ENCODE results near the gene CCDC187.
"Not testable (repeated sequence)": the region's sequence is repeated elsewhere in the genome, so short reads cannot be mapped to it uniquely, and the experiment has no call there.

Gene CCDC187

DNA sequence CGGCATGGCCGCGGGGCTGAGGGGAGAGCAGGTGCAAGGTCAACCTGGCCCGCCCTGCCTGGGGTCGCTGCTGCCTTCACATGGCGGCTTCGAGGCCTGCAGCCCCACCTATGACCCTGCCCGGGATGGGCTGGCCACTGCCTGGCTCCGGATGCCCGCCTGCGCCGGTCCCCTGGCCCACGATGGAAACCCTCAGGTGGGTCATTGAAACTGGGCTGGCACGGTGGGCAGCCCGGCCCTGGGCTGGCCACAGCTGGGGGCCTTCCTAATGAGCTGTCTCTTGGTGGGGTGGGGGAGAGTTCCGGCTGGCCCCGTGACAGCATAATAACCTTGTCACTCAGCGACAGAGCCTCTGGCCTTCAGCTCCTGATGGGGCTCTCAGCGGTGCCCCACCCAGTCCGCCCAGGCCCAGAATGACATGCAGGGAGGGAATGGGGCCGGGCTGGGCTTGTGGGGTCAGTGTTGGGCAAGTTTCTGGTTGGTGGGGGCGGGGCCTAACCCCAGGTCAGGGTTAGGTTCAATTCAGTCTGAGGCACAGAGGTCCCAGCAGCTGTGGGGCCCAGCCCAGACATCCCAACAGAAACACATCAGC, at the start of gene CCDC187:
CCDC187 (minus strand) TSS at position 270 of the 592 bp plus-strand sequence; CDS start at position 6, 264 bp downstream.
- no peak for DNase-seq

DNA sequence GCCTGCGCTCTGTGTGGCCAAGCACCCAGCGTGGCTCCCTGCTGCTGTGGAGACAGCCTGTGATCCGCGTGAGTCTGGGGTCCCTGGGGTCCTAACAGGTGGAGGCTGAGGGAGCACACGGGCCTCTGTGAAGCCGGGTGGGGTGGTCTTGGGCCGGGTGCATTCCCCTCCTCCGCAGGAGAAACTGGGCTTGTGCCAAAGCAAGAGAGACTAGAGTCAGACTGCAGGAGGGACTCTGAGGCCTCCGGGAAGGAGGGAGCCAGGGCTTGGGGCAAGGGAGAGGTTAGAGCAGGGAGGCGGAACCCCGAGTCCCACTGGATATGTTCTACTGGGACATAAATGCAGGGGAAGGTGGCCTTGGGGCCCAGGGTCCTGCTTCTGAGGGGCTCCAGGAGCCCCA, 49.2 kb upstream of the CCDC187 start:
- no peak for DNase-seq

DNA sequence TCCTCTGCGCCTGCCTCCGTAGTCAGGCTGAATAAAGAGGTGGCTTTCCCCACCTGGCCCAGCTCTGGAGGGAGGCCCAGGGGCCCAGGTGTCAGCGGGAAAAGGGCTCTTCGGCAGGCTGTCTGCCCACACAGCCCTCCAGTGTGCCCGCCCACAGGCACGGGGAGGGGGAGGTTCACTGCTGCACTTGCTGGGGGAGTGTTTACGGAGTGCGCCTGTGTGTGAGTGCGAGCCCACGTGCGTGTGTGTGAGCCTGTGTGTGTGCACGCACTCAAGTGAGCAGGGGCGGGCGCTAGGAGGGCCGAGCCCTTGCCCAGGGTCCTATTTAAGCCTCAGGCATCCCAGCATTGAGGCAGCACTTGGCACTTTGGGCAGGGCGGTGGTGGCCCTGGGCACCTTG, 48.8 kb upstream of the CCDC187 start:
- DNase-seq = no peak

DNA sequence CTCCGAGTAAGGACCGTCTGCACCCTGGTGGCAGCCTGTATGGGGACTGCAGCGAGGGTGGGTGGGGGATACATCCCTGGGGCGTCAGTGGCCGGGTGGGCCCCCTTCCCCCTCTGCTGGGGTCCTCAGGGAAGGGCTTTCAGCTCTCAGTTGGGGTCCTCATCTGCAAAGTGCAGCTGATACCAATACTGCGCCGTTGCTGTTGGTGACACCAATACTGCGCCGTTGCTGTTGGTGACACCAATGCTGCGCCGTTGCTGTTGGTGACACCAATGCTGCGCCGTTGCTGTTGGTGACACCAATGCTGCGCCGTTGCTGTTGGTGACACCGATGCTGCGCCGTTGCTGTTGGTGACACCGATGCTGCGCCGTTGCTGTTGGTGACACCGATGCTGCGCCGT, 48.0 kb upstream of the CCDC187 start:
- not testable (repeated sequence) for DNase-seq

DNA sequence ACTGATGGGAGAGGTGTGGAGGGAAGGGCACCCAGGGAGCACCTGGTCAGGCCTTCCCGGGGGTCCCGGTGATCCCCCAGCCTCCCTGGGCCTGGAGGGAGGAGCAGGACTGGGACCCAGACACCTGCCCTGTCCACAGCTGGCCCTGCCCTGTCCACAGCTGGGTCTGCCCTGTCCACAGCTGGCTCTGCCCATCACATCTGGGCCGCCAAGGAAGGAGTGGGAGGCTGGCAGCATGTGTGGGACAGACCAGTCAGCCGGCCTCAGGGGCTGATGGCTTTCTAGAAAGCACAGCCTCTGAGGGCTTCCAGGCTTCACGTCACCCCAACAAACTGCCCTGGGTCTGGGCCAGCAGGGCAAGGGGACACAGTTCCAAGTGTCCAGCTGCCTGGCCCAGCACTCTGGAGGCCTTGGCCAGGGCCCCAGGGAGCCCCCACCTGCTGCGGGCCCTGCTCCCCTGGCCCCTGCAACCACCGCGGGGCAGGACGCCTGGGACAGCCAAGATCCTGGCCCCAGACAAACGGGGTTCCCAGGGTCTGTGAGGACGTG, 47.4 kb upstream of the CCDC187 start:
- DNase-seq = no peak

DNA sequence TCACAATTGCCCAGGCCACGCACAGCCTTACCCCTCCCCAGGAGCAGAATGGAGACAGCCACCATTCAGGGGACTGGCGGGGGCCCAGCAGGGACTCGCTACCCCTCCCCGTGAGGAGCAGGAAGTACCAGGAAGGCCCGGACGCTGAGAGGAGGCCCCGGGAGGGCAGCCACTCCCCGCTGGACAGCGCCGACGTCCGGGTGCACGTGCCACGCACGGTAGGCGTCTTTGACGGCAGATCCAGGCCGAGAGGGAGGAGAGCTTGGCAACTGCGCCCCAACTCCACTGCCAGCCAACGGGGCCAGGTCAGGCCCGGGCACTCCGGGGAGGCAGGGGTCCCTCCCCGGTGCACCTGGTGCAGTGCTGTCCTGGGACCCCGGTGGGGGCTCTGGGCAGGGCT, 45.7 kb upstream of the CCDC187 start:
- DNase-seq = no peak

DNA sequence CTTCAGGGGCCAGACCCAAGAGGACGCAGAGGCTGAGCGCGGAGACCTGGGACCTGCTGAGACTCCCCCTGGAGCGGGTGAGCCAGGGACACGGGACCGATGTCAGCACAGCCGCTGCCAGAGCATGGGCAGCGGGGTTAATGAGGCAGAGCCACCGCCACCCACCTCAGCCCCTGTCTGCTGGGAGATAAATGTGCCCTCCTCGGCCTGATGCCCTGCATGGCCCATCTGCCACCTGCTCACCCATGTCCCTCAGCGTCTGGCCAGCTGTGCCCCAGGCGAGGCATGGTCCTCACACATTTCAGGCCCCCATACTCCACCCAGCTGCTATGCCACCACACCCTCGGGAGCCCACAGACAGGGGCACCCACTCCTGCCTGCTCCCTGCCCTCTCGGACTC, 44.8 kb upstream of the CCDC187 start:
- no peak for DNase-seq

DNA sequence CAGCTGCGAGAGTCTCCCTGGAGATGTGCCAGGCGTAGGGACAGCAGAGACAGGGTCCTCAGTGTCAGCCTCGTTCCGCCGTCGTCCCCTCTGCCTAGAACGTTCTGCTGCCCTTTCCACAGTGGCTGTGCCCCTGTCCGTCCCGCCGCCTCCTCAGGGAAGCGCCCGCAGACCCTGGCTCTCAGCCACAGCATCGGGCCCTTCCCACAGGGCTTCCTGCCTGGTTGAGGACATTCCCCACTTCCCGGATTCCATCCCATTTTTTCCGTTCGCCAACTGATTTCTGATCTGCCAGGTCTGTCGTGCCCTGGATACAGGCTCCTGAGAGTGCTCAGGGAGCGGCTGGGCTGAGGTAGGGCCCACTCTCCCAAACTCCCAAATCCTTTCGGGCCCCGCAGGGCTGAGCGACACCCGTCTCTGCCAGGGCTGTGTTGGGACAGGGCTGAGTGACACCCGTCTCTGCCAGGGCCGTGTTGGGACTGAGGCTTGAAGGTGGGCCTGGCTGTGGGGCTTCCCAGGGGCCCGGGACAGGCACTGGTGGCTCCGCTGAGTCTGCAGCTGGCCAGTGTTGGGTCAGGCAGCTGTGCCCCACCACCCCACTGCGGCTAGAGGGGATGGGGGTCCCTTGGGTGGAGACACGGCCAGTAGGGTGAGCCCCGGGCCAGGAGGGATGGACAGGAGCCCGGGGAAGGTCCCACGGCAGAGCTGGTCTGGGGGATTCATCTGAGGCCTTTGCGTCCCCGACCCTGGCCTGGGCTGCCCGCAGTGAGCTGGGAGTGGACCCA, 43.8 kb upstream of the CCDC187 start:
- DNase-seq = no peak

DNA sequence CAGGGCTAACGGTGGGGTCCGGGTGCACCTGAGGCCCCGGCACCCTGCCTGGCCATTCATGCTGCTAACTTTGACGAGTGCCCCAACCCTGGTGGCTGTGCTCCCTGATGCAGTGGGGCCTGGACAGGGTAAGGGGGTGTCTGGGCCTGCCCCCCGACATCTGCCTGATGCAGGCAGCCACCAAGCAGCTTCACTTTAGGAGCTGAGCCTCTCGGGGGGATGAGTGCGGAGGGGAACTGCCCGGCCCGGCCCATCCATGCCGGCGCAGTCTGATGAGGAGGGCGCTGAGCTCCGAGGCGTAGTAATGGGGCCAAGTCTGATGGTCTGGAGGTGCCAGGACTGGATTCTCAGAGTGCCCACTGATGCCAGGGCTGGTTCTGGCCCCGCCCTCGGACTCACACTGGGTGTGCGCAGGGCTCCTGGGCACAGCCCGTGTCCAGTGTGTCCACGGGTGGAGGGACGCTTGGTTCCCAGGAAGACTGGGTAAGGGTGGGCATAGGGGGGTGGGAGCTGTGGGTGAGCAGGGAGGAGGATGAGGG, 43.1 kb upstream of the CCDC187 start:
- no peak for DNase-seq

DNA sequence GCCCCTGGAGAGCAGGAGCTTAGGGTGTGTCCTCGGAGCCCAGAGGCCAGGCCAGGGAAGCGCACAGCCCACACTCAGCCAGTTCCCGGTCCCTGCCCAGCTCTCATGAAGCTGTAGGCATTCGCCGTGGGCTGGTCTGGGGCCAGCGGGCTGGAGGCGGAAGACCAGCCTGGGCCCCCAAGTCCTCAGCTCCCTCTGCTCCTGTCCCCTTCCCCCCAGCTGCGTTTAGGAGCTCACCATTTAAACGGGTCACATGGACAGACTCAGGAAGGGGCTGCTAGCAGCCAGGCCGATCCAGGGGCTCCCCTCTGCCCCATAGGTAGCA, 42.2 kb upstream of the CCDC187 start:
- DNase-seq = no peak

DNA sequence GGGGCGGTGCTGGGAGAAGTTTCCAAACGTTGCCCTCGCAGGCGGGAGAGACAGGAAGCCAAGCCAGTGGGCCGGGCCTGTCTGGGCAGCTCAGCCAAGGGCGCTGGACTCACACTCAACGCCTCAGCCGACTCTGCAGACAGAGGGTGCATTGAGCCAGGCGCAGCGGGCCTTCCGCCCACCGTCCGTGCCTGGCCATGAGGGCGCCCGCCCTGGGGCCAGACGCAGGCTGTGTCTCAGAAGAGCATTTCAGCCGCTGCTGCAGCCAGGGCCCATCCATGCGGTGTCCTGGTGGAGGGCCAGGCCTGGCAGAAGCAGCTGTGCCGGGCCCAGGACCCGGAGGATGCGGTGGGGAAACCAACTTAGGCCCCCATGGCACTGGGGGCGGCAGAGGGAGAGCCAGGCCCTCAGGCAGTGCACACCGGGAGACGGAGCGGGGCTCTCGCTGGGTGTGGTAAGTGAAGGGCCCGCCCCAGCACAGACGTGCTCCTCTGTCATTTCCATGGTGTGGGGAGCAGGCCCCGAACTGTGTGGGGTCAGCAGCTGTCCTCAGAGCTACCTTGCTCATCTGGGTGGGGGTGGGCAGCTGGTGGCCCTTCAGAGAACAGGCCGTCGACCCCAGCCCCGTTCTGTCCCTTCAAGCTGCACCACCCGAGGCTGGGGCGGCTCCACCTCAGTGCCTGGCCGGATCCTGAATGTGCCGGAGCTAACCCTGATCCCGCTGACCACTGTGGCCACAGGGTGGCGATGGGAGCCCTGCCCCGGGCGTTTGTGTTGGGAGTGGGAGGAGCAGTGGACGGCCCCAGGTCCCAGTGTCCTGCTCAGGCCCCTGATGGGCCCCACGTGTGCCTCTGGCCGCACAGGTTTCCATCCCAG, 41.6 kb upstream of the CCDC187 start:
- DNase-seq = no peak

DNA sequence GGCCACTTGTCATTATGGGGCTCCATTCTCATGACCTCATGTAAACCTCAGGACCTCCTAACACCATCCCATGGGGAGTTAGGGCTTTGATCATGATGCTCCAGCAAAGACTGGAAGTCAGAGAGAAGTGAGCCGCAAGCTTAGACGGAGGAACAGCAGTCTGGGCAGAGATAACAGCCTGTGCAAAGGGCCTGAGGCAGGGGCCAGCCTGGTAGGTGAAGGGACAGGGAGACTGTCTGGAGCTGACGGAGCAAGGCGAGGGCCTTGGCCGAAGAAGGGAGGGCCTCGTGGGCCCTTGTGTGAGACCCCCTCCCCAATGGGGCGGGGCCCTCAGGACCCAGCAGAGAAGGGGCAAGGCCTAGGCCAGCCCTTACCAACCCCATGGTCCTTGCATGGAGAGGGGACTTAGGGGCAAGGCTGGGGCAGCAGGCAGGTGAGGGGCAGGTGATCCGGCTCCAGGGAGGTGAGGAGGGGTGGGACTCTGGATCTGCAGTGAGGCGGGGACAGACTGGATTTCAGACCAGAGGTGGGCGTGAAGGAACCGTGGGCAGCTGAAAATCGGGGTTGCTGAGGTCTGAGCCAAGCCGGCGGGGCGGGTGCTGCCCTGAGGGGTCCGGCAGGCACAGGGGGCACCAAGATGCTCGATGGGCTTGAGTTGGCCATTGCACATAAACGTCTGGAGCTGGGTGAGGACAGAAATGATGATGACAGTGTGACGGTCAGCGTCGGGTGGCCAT, 40.8 kb upstream of the CCDC187 start:
- DNase-seq = no peak

DNA sequence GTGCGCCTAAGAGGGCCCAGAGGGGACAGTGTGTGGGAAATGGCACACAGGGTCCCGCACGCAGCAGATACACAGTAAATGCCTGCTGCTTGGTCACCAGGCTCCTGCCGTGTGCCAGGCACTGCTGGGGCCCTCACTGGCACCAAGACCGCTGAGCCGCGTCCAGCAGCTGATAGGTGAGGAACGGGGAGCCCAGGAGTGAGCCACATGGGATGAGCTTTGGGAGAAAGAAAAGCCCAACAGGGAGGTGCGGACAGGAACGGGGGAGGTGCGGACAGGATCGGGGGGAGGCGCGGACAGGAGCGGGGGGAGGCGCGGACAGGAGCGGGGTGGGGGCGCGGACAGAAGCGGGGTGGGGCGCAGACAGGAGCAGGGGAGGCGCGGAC, 40.0 kb upstream of the CCDC187 start:
- DNase-seq = no peak

DNA sequence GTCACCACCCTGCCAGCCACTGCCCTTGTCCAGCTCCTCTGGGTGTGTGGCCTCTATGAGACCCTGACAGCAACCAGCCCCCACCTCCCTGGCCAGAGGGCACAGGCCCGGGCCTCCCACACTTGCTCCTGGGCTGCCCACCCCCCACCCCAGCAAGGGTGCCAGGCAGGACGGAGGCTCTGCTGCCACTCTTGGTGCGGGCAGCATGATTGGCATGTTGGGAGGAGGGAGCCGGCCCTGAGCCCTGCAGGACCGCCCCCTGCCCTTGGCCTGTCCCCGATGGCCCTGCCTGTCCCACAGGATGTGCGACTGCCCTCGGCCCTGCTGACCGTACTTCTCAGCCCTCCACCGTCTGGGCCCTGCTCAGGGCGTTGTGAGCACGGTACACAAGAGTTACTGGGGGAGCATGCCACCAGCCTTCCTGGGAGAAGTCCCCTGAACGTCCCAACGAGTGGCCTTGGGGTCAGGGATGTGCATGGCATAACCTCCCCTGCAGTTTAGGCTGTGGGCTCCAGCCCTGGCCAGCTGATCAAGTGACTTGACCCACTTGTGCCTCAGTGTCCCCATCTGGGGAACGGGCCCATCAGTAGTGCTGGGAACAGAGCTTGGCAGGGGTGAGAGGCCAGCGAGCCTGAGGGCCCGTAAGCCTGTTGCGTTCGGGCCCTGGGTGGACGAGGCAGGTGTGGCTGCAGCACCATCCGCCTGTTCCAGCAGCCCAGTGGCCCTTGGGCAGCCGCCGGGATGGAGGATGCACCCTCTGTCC, 39.4 kb upstream of the CCDC187 start:
- DNase-seq = no peak

DNA sequence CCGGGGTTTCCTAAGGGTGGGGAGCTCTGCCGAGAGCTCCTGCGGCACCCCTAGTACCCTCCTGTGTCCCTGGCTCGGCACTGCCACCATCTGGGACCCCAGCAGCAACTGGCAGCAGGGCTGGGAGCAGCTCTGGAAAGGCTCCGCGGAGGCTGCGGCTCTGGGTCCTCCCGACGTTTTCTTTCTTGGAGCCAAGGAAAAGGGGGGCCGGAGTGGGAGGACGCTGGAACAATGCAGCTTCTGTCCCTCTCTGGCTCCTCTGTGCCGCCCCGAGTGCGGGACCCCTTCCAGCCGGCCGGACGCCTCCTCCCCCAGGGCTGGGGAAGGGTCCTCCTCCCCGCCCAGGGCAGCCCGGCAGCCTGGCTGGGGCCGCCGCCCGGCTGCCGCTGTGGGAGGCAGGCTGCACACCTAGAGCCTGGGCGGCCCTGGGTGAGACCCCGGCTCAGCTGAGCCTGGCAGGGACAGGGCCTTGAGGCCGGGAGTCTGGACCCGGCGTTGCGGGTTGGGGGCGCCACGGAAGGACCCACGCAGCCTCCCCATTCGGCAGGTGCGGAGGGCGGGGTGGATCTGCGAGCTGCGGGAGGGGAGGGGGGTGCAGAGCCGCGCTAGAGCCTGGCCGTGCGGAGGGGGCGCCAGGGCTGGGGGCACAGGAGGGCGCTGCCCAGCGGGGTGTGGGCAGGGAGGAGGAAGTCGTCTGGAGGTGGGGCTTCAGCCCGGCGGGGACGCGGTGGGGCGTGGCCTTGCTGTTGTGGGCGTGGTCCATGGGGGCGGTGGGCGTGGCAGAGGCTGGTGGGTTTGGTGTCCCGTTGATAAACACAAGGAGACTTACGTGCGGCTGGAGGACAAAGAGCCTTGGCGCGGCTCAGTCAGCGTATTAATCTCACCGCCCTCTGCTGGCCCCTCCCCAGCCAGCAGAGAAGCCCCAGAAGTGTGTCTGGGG, 38.6 kb upstream of the CCDC187 start:
- DNase-seq = no peak

DNA sequence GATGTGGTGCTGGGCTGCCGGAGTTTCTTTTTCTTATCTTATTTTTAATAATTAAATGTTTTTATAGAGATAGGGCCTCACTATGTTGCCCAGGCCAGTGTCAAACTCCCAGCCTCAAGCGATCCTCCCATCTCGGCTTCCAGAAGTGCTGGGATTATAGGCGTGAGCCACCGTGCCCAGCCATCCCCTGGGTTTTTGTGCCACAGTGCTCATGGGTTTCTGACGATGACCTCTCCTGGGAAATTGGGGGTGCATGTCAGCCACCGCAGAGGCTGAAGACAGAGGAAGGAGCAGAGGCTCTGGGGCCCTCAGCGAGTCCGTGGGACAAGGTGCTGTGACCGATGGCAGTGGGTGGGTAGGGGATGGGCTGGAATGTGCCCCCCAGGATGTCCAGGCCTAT, 37.9 kb upstream of the CCDC187 start:
- DNase-seq = no peak

DNA sequence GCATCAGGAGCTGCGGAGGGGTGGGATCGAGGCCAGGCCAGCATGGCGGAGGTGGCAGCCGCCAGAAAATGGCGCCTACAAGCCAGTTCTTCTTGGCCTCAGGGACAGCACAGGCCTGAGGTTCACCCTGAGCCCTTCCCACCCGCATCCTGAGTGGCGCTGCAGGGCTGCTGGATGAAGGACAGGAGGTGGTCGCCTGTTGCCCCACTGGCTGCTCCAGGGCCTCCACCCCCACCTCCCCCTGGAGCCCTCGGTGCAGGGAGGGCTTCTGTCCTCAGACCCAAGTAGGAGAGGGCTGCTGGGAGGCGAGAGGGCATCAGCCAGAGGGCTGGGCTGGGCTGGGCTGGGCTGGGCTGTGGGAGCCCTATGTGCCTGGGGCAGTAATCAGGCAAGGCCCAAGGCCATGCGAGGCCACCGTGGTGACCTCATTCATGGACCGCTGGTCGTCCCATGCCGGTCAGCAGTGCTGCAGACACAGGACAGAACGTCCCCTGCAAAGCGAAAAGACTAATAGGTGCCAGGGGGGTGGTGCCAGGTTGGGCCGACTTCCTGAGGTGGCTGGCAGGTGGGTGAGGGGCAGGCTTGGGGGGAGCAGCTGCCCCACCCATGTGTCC, 37.3 kb upstream of the CCDC187 start:
- no peak for DNase-seq

DNA sequence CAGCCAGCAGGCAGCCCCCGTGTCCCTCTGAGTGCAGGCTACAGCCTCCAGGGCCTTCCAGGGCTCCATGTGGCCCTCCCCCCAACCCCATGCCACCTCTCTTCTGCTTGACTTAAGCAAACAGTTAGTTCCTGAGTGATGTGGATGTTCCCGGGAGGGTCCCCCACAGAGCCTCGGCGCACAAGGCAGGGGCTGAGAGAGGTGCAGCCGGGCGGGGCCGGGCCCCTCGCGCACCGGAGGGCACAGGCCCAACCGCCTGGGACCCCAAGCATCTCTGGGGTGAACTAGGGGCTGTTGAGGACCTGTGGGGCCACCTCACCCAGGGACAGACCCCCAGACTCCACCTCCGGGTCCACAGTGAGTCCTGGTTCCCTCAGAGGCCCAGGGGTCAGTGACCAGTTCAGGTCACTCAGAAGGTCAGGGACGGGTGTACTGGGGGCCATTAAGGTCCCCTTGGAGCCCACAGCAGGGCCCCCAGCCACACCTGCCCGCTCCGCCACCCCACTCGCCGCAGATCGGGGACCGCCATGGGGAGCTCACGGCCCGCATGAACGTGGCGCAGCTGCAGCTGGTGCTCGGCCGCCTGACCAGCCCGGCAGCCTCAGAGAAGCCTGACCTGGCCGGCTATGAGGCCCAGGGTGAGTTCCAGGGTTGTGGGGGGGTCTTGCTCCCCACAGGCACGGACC, 36.6 kb upstream of the CCDC187 start:
- DNase-seq = no peak

DNA sequence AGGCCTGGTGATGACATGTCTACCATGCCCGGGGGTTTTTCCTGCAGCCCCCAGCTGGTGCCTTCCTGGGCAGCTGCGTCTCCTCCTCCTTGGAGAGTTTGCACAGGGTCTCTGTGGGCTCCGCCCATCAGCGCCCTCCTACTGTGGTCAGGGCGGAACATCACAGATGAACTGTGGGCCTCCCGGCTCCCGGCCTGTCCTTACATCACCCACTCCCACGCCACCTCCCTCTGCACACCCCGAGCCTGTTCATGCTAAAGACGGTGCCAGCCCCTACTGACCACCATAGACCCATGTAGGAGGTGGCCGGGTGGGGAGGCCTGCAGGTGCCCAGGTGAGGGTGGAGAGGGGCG, 36.0 kb upstream of the CCDC187 start:
- DNase-seq = no peak

Measured in DMS 273 treated with DMSO at 0.1 percent for 48 hours (cell line).